ENCODE measurements around the gene GALNT18.

Gene GALNT18

GRCh38 chr11:11267312-11267711 lies 354.5 kb downstream of the GALNT18 start (continued):
- TF ChIP-seq ZNF596 (tag by site-specific recombination; IDR thresholded peaks at IDR 0.05) (no peak), ZNF23 (tag by site-specific recombination; IDR thresholded peaks at IDR 0.05; ENCODE audit: borderline replicate concordance) (no peak)

GRCh38 chr11:11265994-11266606 lies 355.7 kb downstream of the GALNT18 start:
- TF ChIP-seq TRIM28 (IDR thresholded peaks at IDR 0.05; ENCODE audit: borderline replicate concordance, low read length) (no peak), ZNF391 (tag by site-specific recombination; IDR thresholded peaks at IDR 0.05; ENCODE audit: borderline replicate concordance, low read depth) (no peak), CTCF (tag by site-specific recombination; IDR thresholded peaks at IDR 0.05) (peak; percentile 43; the same call in 1 of the 2 replicates), ZNF510 (tag by site-specific recombination; IDR thresholded peaks at IDR 0.05; ENCODE audit: insufficient replicate concordance) (no peak), ZNF645 (tag by site-specific recombination; IDR thresholded peaks at IDR 0.05) (no peak), ZNF518A (tag by site-specific recombination; conservative IDR thresholded peaks at IDR 0.05; ENCODE audit: low read depth) (no peak), ZNF555 (tag by site-specific recombination; conservative IDR thresholded peaks at IDR 0.05) (no peak), ZBTB8A (tag by site-specific recombination; IDR thresholded peaks at IDR 0.05) (no peak), ZNF302 (tag by site-specific recombination; IDR thresholded peaks at IDR 0.05; ENCODE audit: low read depth) (no peak), ZNF658 (tag by site-specific recombination; IDR thresholded peaks at IDR 0.05) (no peak), ZNF449 (tag by site-specific recombination; IDR thresholded peaks at IDR 0.05) (no peak), ZNF184 (tag by site-specific recombination; IDR thresholded peaks at IDR 0.05) (no peak), ZNF423 (tag by site-specific recombination; IDR thresholded peaks at IDR 0.05) (no peak), ZNF654 (tag by site-specific recombination; IDR thresholded peaks at IDR 0.05; ENCODE audit: low read depth) (peak; percentile 45), PATZ1 (tag by site-specific recombination; IDR thresholded peaks at IDR 0.05) (no peak), ZNF580 (tag by site-specific recombination; IDR thresholded peaks at IDR 0.05) (no peak)
- Histone ChIP-seq H3K9me3 (ENCODE audit: control insufficient read depth, insufficient read depth, low read depth, low read length) (no peaks in the 10 kb centered on the region), H3K4me3 (ENCODE audit: low read depth, low read length) (no peak overlapping the region), H3K36me3 (ENCODE audit: control insufficient read depth in 2 of 2, insufficient read depth in 1 of 2, low read length in 2 of 2) (no peaks in the 10 kb centered on the region), H3K27ac (ENCODE audit: extremely low read depth, low read depth, low read length) (no peak overlapping the region), H3K4me1 (ENCODE audit: control insufficient read depth, insufficient read depth, low read length) (no peaks in the 10 kb centered on the region)
- ChIA-PET POLR2A (no interaction called here), CTCF (interaction anchor here (0.7 to 2.9 kb wide), 19 partner anchors 9 to 510 kb away, joined by 3 to 12 read pairs (median 4); no protein-coding TSS in a partner anchor)
